ENCODE measurements around the gene FUT3.

DNA sequence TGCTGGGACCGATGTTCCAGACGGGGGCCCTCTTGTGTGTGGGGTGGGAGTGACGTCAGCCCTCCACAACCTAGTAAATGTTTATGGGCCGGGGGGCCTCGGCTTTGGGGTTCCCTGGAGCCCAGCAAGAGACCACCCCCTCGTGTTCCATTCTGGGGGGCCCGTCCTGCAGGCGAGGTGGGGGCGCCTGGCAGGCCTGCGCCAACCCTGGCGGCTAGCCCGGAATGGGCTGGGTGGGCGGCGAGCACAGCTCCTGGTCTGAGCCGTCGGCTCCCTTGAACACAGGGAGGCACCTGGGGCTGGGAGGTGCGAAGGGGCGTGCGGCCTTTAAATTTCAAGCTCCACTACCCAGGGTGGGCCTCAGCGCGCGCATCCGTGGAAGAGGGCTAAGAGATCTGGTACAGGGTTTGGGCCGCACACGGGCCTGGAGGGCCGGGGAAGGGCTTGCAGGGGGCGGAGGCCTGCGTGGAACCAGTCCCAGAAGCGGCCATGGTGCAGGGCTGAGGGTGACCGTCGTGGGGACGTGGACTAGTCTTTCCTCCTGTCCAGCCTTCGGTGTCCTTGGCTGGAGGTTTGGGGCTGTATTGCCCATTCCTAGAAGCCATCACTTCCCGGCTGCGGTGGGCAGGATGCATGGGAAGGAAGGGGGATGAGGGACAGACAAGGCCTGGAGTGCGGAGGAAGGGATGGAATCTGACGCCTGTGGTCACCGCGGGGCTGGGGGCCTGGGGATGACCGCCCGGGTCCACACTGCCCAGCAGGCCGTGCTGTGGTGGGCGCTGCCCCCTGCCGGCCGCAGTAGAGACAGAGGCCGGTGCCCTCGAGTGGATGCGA, 40.9 kb upstream of the FUT3 start:
- no peak for TF ChIP-seq EZH2phosphoT487 (IDR thresholded peaks at IDR 0.05; ENCODE audit: low read depth, severe bottlenecking, unreplicated experiment)
- TF ChIP-seq, protein P1, sequence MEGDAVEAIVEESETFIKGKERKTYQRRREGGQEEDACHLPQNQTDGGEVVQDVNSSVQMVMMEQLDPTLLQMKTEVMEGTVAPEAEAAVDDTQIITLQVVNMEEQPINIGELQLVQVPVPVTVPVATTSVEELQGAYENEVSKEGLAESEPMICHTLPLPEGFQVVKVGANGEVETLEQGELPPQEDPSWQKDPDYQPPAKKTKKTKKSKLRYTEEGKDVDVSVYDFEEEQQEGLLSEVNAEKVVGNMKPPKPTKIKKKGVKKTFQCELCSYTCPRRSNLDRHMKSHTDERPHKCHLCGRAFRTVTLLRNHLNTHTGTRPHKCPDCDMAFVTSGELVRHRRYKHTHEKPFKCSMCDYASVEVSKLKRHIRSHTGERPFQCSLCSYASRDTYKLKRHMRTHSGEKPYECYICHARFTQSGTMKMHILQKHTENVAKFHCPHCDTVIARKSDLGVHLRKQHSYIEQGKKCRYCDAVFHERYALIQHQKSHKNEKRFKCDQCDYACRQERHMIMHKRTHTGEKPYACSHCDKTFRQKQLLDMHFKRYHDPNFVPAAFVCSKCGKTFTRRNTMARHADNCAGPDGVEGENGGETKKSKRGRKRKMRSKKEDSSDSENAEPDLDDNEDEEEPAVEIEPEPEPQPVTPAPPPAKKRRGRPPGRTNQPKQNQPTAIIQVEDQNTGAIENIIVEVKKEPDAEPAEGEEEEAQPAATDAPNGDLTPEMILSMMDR (IDR thresholded peaks at IDR 0.05; ENCODE audit: poor library complexity), result peak; percentile 77
